Kidney epithelial cell (primary cell): ENCODE data around the gene INCA1. TPM values are rescaled to one million over a fixed set of nuclear protein-coding genes. Genes with fewer than 3 reads are reported as not detected.

Source experiments
- DNase-seq: peaks from one replicate; pipeline ENCODE4 v3.0.0-alpha.2; 2010; ENCODE audit warnings: low read depth
- H3K27me3 ChIP-seq: 2 replicates; pipeline ENCODE4 v1.6.0; 2011; ENCODE audit warnings: low read length; ENCODE audit not compliant: control insufficient read depth, insufficient read depth
- H3K36me3 ChIP-seq: 2 replicates; pipeline ENCODE4 v1.5.1; 2011; ENCODE audit warnings: low read length; ENCODE audit not compliant: control insufficient read depth, insufficient read depth
- H3K4me3 ChIP-seq: 2 replicates; pipeline ENCODE4 v1.5.1; 2011; ENCODE audit warnings: low read depth, mild to moderate bottlenecking, control low read depth, low read length
- CTCF ChIP-seq: IDR thresholded peaks from 2 replicates; pipeline ENCODE4 v1.5.1; 2011; ENCODE audit warnings: mild to moderate bottlenecking, moderate library complexity, low read length, control low read depth, inconsistent platforms; ENCODE audit not compliant: insufficient read depth, poor library complexity, severe bottlenecking
- total RNA-seq: library from RNA; depleted of rRNA; stranded (reverse); fragments of >200 nt; gene quantifications from 2 replicates; pipeline ENCODE4 v1.2.3, GENCODE V29; 2015

The INCA1 gene
- total RNA-seq, 1 donor from 2014 or later, result 2.2 TPM

GRCh38 chr17:4994081-4994595, 3.2 kb downstream of the INCA1 start:
- H3K4me3 ChIP-seq, result no peak overlapping the region
- no peaks in the 10 kb centered on the region for H3K27me3 ChIP-seq
- no peak for TF ChIP-seq CTCF
- H3K36me3 ChIP-seq, result no peaks in the 10 kb centered on the region
- DNase-seq, result no peak

- no peaks in the 10 kb centered on the region for H3K36me3 ChIP-seq
- no peak for DNase-seq
- no peaks in the 10 kb centered on the region for H3K27me3 ChIP-seq
- TF ChIP-seq CTCF, result no peak
- H3K4me3 ChIP-seq, result peak overlapping the region; percentile 66
Observed at GRCh38 chr17:4987767-4988567, 9.4 kb downstream of the INCA1 start.

- H3K36me3 ChIP-seq, result no peaks in the 10 kb centered on the region
- TF ChIP-seq CTCF, result peak; percentile 44
- no peaks in the 10 kb centered on the region for H3K27me3 ChIP-seq
- DNase-seq, result no peak
- H3K4me3 ChIP-seq, result peak within 1 kb of the TSS; percentile 66
Observed at GRCh38 chr17:4986951-4987766, 10.2 kb downstream of the INCA1 start, which contains the start of gene CAMTA2. Gene CAMTA2, minus strand, starts transcription at chr17:4987675. Its CDS starts 1,453 bp downstream, at chr17:4986222.

- DNase-seq, result no peak
- no peak for TF ChIP-seq CTCF
- no peaks in the 10 kb centered on the region for H3K27me3 ChIP-seq
- peak overlapping the region; percentile 66 for H3K4me3 ChIP-seq
- H3K36me3 ChIP-seq, result no peaks in the 10 kb centered on the region
Observed at GRCh38 chr17:4986403-4986802, 10.9 kb downstream of the INCA1 start.

- H3K4me3 ChIP-seq, result no peak overlapping the region
- no peaks in the 10 kb centered on the region for H3K27me3 ChIP-seq
- TF ChIP-seq CTCF, result no peak
- no peak for DNase-seq
- H3K36me3 ChIP-seq, result peaks cover 3% of the 10 kb centered on the region
Observed at GRCh38 chr17:4982305-4982704, 15.0 kb downstream of the INCA1 start.
